Astrocyte of the hippocampus (primary cell): Measurements from ENCODE around the gene ADCK2.
A peak's percentile ranks its signal among the peaks of the same experiment; 100 is the strongest.
"Not testable (repeated sequence)": the region's sequence is repeated elsewhere in the genome, so short reads cannot be mapped to it uniquely, and the experiment has no call there.

ENCODE experiments used
- DNase-seq: peaks from one replicate; pipeline ENCODE4 v3.0.0; 2011; ENCODE audit warnings: low read depth, low spot score

The ADCK2 gene

DNA sequence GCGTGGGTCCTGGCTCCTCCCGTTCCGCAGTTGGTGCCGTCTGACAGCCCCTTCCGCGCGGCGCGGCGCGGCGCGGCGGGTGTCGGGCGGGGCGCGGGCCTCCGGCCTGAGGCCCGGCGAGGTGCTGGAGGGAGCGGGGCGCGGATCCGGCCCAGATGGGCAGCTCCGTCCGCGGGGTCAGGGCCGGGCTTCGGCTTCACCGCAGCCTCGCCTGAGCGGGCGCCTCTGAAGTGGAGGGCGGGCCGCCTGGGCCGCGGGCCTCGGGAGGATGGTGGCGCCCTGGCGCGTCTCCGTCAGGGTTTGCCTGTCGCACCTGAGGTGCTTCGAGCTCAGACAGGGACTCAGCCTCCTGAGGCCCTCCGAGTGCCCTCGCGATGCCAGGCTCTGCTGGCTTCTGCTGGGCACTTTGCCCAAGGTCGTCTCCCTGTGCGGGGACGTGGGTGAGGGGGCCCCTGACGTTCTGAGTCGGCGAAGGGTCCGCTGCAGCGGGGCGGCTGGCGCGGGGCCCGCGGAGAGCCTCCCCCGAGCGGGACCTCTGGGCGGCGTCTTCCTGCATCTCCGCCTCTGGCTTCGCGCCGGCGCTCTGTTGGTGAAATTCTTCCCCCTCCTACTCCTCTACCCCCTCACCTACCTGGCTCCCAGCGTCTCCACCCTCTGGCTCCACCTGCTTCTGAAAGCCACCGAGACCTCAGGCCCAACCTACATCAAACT lies 473 bp downstream of the ADCK2 start:
- peak; percentile 65 for DNase-seq

GRCh38 chr7:140673774-140674155 lies 1.0 kb downstream of the ADCK2 start:
- no peak for DNase-seq

DNA sequence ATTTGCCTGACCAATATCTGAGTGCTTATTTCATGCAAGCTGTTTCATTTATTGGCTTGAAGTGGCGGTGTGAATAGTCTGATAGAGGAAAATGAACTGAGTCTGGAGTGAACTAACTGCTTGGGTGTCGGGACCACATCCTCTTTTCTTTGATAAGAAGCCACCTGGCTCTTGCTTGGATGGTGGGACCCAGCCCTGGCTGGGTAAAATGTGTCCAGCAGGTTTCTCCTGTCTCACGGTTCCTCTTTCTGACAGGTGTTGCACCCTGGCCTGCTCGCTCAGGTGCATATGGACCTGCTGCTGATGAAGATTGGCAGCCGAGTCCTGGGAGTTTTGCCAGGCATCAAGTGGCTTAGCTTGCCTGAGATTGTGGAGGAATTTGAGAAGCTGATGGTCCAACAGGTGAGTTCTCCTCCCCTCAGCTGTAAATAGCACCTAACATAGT lies 1.6 kb downstream of the ADCK2 start:
- DNase-seq = no peak

DNA sequence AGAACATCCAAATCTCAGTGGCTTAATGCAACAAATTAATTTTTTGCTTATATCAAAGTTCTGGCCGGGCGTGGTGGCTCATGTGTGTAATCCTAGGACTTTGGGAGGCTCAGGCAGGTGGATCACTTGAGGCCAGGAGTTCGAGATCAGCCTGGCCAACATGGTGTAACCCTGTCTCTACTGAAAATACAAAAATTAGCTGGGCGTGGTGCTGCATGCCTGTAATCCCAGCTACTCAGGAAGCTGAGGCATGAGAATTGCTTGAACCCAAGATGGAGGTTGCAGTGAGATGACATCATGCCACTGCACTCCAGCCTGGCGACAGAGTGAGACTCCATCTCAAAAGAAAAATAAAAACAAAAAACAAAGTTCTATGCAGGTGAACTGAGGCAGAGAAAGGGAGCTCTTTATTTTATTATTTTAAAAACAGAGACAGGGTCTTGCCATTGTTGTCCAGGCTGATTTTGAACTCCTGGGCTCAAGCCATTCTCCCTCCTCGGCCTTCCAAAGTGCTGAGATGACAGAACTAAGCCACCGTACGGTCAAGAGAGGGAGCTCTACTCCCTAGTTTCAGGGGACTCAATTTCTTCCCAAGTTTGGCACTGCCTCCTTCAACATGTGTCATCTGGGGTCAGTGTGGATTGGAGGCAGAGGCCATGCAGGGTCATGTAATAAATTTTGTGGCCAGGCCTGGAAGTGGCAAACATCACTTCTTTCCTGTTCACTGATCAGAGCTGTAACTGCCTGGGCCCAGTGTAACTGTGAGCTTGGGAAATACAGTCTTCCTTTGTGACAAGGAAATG lies 2.4 kb downstream of the ADCK2 start:
- peak; percentile 62 for DNase-seq

- no peak for DNase-seq
Measured at GRCh38 chr7:140675726-140676125, 3.0 kb downstream of the ADCK2 start.

- no peak for DNase-seq
Measured at GRCh38 chr7:140676306-140676705, 3.6 kb downstream of the ADCK2 start.

- not testable (repeated sequence) for DNase-seq
Measured at GRCh38 chr7:140676956-140677355, 4.2 kb downstream of the ADCK2 start.

DNA sequence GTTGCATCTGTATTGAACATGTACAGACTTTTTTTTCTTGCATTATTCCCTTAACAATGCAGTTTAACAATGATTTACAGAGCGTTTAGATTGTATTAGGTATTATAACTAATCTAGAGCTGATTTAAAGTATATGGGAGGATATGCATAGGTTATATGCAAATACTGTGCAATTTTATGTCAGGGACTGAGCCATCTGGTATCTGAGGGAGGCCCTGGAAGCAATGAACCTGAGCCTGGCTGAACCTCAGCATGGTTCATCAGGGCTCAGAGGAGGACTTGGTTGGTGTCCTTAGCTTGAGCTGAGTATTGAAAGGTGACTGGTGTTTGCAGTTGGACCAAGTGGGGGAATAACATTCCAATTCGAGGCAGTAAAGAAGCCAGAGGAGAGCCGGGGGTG lies 4.8 kb downstream of the ADCK2 start:
- no peak for DNase-seq

DNA sequence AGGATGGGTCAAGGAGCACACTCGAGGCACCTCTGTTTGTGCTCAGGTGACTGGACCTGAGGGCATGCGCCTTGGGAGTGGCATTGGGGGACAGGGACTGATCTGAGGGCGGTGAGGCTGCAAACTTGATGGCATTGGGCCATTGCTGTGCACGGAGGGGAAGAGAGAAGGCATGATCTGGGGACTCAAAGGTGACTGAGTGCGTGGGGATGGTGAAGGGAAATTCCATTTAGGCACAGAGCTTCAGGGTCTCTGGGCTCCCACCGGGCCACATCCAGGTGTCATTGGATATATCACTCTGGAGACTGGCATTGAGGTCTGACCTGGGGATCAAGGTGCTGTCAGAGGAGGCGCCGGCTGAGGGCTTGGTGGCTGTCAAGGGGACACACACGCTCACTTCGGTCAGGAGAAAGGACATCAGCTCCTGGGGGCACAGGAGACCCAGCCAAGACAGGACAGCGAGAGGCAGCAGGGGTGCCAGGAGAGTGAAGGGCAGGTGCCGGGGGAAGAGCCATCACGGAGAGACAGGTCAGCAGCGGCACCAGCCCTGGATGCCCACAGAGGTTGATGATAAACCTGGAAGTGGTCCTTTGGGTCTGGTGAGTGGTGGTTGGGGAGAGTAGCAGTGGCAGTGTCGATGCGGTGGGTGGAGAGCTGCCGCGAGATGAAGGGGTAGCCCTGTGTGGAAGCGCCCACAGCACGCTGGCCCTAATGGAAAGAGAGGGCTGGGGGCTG lies 5.5 kb downstream of the ADCK2 start:
- no peak for DNase-seq

DNA sequence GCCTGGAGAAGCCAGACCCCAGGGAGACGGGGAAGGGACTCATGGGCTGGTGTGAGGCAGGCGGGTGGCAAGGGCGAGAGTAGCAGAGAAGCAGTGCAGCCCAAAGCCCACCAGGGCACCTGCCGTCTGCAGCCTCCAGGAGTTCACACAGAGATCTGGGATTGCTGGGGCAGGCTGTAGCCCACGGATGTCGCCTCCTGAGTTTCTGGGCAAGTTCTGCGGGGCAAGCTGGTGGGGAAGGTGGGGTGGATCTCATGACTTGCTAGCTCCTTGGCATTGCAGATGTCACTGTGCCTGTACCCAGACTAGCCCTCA lies 6.0 kb downstream of the ADCK2 start:
- no peak for DNase-seq

DNA sequence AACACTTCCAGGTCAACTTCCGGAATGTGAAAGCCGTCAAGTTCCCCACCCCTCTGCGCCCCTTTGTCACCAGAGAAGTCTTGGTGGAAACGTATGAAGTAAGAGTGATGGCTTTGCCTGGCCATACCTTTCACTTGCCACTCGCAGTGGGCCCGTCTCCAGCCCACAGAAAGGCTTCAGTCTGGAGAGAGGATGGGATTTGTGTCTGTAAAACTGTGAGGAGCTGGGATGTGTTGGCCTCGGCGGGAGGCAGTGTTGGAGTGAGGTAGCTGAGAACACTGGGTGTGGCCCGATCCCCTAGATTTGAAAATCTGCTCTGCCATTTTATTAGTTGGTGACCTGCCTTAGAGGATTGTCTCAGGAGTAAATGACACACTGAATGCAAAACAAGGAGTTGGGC lies 6.4 kb downstream of the ADCK2 start:
- DNase-seq = no peak

- DNase-seq = no peak
Measured at GRCh38 chr7:140680886-140681285, 8.1 kb downstream of the ADCK2 start.

GRCh38 chr7:140681766-140682165 lies 9.0 kb downstream of the ADCK2 start:
- DNase-seq = no peak

DNA sequence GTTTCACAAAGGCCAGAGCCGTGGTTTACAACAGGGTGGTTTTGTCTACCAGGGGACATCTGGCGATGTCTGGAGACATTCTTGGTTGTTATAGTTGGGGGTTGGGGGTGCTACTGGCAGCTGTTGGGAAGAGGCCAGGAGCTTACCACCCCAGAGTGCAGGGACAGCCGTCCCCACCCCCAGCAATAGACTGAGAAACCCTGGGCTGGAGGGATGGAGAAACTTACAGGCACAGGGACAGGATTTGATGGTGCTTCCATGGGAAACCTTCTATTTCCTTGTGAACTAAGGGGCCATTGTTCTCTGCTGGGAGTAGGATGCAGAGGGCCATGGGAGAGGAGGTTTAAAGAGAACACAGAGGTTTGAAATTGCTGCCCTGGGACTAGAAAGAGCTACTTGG lies 10.9 kb downstream of the ADCK2 start:
- no peak for DNase-seq

DNA sequence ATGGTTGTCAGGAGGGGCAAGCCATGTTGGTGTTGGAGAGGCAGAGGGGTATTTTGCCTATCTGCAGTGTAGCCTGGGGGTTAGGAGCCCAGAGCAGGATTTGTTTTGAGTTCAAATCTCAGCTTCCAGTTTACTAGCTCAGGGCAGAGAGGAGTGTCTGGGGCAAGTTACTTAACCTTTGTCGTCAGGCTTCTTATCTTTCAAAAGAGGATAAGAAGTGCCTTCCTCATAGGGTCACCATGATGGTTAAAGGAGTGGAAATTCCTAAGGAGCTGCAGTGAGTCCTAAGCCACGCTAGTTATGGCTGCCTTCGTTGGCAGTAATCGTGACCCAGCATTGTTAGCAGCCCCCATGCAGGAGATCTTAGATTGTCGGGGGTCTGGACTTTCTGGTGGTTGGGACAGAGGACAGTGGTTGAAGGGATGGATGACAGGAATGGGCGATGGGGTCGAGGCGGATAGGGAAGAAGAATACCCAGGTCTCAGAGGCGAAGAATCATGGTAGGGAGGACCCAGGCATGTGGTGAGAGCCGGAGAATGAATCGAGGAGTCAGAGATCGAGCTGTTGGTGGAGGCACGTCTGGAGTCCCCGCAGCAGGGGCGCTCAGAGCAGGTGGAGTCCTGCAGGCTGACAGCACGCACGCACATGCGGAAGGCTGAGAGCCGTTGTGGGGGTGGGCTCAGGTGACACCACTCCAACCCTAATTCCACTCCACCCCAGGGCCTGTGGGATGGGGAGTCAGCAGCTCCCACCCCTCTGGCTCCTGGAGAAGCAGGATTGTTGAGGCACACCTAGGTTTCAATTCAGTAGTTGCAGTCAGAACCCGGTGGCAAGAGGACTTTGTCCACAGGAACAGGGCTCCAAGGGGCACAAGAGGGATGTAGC lies 11.6 kb downstream of the ADCK2 start:
- DNase-seq = no peak

- no peak for DNase-seq
Measured at GRCh38 chr7:140685407-140686087, 12.8 kb downstream of the ADCK2 start.

- DNase-seq = no peak
Measured at GRCh38 chr7:140686921-140687320, 14.2 kb downstream of the ADCK2 start.

GRCh38 chr7:140688341-140688740 lies 15.6 kb downstream of the ADCK2 start:
- no peak for DNase-seq

DNA sequence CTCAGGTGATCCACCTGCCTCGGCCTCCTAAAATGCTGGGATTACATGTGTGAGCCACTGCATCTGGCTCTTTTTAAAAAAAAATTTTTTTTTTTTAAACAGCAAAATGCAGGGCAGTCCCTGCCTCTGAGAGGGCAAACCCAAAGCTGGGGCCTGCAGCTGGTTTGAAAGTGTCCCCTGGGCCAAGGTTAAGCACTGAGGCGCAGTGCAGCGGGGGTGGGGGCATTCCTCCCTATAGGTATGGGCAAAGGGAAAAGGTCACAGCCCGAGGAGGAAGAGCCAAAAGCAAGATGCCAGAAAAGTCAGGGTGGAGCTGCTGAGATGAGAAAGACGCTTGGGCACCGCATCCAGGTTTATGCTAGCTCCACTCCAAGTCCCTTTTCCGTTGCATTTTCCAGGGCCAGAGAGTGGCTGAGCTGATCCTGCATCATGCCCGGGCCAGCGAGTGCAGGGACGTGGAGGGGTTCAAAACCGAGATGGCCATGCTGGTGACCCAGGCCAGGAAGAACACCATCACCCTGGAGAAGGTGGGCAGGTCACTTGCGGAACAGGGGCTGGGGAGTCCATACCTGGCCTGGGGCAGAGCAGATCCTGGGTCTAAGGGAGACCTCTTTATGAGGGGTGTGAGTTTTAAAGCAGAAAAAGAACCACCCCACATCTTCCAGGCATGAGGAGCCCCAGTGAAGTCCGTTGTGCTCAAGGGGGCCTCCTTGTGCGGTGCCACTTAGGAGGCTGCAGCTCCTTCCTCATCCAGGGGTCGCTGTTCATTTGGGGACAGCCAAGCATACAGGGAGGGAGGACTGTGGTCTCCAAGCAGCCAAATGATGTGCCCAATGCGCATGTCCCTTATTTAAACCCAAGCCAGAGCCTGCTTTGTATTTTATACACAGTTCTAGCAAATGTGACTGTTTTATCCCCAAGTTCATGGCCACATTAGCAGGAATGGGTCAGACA lies 16.7 kb downstream of the ADCK2 start:
- no peak for DNase-seq
